Epithelial cell of esophagus (primary cell): Measurements from ENCODE around the gene BCOR.

ENCODE experiments used
- DNase-seq: peaks from one replicate; pipeline ENCODE4 v3.0.0; 2010; ENCODE audit warnings: low read depth
- H3K4me3 ChIP-seq: 2 replicates; pipeline ENCODE4 v1.5.1; 2011; ENCODE audit warnings: mild to moderate bottlenecking, low read length, control low read depth
- TF ChIP-seq, protein P1 (sequence below): IDR thresholded peaks from 2 replicates; pipeline ENCODE4 v1.5.1; 2011; ENCODE audit warnings: low read depth, mild to moderate bottlenecking, low read length, control low read depth, inconsistent platforms; ENCODE audit not compliant: insufficient read depth; ENCODE audit errors: missing control alignments

Gene BCOR

DNA sequence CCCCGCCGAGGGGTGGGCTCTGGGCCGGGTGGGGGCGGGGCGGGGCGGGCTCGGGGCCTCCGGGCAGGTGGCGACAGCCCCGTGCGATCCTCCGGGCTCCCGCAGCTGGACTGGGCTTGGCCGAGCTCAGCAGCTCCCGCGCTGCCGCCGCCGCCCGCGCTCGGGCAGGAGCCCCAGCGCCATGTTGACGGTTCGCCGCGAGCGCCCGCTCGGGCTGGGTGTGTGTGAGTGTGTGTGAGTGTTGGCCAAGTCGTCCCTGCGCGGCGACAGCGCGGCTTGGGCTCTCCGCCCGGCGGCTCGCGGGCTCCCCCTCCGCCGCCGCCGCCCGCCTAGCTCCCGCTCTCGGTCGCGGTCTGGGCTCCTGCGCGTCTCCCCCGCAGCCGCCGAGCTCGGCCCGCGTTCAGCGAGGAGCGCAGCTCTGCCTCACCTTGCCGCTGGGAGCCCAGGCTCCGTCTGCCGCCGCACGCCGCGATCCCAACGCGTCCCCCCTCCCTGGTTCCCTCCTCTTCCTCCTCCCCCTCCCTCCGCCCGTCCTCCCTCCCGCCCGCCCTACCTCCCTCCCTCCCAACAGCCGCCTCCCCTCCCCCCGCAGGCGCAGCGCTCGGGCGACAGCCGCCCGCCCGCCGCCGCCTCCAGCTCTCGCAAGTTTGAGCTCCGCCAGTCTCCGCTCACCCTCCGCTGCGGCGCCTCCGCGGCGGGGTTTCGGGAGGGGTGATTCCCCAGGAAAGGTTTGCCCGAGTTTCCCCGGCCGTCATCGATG lies at the start of gene BCOR:
Gene BCOR (minus strand): TSS at position 455 of the 760 bp plus-strand sequence. CDS start 20,029 bp downstream, outside the sequence.
- peak; percentile 71 for DNase-seq
- peak within 1 kb of the TSS; percentile 57 for H3K4me3 ChIP-seq
- TF ChIP-seq, protein P1, sequence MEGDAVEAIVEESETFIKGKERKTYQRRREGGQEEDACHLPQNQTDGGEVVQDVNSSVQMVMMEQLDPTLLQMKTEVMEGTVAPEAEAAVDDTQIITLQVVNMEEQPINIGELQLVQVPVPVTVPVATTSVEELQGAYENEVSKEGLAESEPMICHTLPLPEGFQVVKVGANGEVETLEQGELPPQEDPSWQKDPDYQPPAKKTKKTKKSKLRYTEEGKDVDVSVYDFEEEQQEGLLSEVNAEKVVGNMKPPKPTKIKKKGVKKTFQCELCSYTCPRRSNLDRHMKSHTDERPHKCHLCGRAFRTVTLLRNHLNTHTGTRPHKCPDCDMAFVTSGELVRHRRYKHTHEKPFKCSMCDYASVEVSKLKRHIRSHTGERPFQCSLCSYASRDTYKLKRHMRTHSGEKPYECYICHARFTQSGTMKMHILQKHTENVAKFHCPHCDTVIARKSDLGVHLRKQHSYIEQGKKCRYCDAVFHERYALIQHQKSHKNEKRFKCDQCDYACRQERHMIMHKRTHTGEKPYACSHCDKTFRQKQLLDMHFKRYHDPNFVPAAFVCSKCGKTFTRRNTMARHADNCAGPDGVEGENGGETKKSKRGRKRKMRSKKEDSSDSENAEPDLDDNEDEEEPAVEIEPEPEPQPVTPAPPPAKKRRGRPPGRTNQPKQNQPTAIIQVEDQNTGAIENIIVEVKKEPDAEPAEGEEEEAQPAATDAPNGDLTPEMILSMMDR, result no peak

DNA sequence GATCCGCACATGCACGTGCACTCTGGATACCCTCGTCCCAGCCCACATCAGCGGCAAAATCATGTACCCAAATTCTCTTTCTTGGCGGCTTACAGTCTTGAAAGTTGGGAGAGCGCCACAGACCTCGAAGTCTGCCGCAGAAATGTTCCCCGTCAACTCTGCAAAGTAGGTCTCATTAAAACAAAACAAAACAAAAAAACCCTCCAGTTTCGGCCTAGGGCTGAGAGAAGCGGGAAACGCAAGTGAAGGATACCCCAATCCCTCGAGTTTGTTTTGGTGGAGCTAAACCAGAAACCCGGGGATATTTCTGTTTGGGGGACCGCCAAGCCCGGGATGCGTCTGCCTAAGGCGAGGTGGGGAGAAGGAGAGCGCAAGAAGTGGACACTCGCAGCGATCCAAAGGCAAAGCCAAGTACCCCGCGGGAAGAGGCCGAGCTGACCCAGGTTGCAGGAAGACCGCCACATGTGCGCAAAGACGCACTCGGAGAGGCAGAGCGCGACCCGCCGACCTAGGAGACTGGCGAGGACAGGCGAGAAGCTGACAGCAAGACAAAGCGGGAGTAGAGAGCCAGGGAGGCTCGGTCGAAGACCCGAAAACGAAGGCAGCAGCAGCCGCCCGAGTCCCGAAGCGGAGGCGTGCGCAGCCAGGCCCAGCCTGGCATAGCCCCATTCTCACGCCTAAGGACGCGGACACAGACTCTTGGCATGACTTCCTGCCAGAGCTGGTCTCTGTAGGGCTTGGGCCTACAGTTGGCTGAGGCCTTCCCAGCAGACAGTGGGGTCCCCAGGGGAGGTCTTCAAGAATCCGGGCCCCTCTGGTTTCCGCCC lies 49.6 kb upstream of the BCOR start:
- H3K4me3 ChIP-seq, result no peak overlapping the region
- TF ChIP-seq, protein P1, result no peak

DNA sequence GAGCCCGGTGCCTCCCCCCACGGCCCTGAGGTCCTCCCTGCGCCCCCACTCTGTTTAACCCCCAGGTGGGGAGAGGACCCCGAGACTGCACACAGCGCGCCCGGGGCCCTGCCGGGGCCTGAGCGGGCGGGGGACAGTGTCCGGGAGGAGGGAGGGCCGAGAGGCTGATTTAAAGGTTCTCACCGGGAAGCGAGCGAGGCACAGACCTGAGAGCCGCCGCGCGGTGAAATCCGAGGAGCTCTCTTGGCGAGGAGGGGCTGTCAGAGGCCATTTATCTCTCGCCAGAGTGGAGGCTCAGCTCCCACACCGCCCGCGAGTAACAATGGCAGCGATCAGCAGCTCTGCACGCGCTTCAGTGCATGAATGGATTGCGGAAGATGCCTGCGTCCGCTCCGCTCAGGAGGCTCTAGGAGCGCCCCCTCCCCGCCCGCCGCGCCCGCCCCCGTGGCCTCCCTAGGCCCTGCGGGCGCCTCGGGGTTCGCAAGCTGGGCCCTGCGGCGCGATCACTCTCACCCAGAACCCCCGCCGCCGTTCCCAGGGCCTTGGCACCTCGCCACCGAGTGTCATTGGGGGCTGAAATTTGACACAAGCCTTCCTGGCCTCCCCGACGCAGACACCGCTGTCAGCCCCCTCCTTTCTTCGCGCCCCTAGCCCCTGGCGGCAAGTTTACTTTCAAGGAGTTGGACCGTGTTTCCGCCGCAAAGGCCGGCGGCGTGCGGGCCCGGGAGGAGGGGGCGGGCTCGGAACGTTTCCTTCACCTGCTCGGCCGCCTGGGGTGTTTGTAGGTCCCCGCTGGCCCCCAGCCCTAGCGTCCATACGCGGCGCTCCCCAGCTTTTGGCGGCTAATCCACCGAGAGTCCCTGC lies 48.7 kb upstream of the BCOR start:
- DNase-seq, result no peak
- peak overlapping the region; percentile 43 for H3K4me3 ChIP-seq
- TF ChIP-seq, protein P1, result no peak

More for the DNA sequence above, 49.6 kb upstream of the BCOR start:
- no peak for DNase-seq

DNA sequence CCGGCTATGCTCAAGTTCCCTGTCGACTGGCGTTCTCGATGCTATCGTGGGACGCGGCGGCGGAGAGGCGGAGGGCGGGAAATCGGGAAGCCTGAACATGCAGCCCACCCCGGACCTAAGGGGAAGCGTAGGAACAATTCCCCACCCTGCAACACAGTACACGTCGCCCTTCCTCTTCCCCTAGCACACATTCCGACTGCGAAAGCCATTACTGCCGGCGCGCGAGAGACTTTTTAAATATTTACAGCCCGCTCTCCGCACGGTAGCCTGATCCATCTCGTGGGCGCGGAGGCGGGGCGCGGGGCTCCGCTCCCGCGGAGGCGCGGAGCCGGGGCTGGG lies 48.1 kb upstream of the BCOR start:
- H3K4me3 ChIP-seq, result peak overlapping the region; percentile 43
- no peak for DNase-seq
- TF ChIP-seq, protein P1, result no peak

DNA sequence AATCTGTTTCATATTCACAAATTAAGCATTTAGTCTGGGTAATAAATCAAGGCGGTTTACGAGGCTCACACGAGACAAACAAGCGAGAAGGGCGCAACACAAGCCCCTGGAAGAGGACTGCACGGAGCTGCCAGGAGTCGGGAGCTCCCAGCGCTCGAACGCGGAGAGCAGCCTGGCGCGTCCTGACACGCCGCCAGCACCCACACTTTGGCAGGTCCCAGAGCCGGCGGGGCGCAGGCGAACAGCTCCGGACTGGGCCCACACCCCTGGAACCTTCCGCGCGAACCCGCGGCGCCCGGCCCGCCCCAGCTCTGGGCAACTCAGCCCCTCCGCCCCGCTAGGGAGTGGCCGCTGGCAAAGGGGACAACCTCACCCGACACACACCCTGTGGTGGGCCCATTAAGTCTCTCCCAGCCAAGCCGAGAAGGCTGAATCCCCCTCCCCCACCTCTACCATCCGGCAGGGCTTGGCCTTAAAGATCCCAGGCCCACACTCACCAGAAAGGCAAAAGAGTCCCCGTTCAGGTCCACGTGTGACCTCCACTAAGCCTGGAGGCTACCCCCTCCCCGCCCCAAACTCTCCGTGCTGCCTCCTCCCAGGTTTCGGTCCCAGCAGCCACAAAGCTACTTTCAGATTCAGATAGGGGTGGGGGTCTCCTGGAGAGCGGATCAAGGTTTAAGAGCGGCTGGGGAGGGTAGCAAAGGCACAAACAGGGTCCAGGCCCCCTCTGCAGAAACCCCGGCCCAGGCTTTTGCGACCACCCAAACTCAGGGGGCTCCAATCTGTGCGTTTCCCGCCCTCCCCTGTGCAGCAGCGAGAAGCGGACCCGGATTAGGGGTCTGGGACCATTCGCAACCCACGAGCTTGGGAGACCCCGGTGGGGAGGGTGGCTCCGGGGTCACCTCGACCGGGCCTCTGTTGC lies 47.5 kb upstream of the BCOR start:
- TF ChIP-seq, protein P1, result no peak
- H3K4me3 ChIP-seq, result peak overlapping the region; percentile 43
- peak; percentile 36 for DNase-seq

DNA sequence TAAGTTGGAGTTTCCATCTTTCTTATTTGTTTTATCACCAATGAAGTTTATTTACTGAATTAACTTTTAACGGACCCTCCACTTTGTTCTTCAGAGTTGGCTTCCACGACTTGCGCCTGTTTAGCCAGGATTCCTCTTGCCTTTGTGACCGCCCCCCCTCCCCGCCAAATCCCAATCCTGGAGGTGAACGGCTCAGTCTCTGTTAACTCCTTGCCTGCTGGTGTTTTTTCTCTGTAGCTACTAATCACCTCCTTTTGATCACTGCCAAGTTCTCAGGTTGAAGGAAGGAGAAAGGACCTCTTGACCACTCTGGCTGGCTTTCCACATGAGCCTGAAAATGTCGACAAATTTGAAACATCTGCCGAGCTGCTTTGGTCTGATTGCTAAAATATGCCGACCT lies 46.8 kb upstream of the BCOR start:
- DNase-seq, result no peak
- TF ChIP-seq, protein P1, result no peak
- H3K4me3 ChIP-seq, result peak overlapping the region; percentile 43
